GM23338 (cell line): ENCODE data around the gene ELF5.

Source experiments
- CREB1 ChIP-seq: fragments of 250-450 bp; sonication (Bioruptor Pico); IDR thresholded peaks from 2 replicates; pipeline ENCODE4 v1.5.0; 2020; ENCODE audit warnings: low read depth, mild to moderate bottlenecking, moderate library complexity
- EZH2 ChIP-seq: fragments of 200-600 bp; sonication (generic); IDR thresholded peaks from one replicate; pipeline ENCODE4 v1.8.0; 2017; ENCODE audit warnings: antibody characterized with exemption, mild to moderate bottlenecking, low read depth; ENCODE audit not compliant: unreplicated experiment
- EZH2phosphoT487 ChIP-seq: fragments of 200-600 bp; sonication (generic); IDR thresholded peaks from one replicate; pipeline ENCODE4 v1.8.1; 2018; ENCODE audit warnings: antibody characterized with exemption; ENCODE audit not compliant: unreplicated experiment
- JUNB ChIP-seq: IDR thresholded peaks from one replicate; pipeline ENCODE4 v1.6.1; 2016; ENCODE audit warnings: antibody characterized with exemption; ENCODE audit not compliant: unreplicated experiment
- POLR2AphosphoS5 ChIP-seq: IDR thresholded peaks from 2 replicates; pipeline ENCODE4 v1.6.1; 2016; ENCODE audit warnings: antibody characterized with exemption, low read depth
- STAT1 ChIP-seq: IDR thresholded peaks from one replicate; pipeline ENCODE4 v1.6.1; 2016; ENCODE audit warnings: antibody characterized with exemption; ENCODE audit not compliant: unreplicated experiment
- ZNF114 ChIP-seq: fragments of 250-450 bp; sonication (Bioruptor Pico); IDR thresholded peaks from 2 replicates; pipeline ENCODE4 v1.5.0; 2020; ENCODE audit warnings: mild to moderate bottlenecking, moderate library complexity
- TF ChIP-seq, protein P1 (sequence below): IDR thresholded peaks from one replicate; pipeline ENCODE4 v1.6.1; 2018; ENCODE audit warnings: antibody characterized with exemption; ENCODE audit not compliant: unreplicated experiment
- TF ChIP-seq, protein P2 (sequence below), 2 experiments: fragments of 200-600 bp in 1 of 2; sonication (generic) in 1 of 2; conservative IDR thresholded peaks; 2 replicates each; pipeline versions ENCODE4 v1.5.1 to v1.6.1; 2016 to 2017; ENCODE audit warnings: antibody characterized with exemption in 2 of 2, low read depth in 2 of 2, mild to moderate bottlenecking in 2 of 2, moderate library complexity in 1 of 2
- TF ChIP-seq, protein P3 (sequence below): fragments of 250-450 bp; sonication (Bioruptor Pico); IDR thresholded peaks from 2 replicates; pipeline ENCODE4 v1.5.0; 2020; ENCODE audit warnings: mild to moderate bottlenecking, moderate library complexity
- TF ChIP-seq, protein P4 (sequence below): IDR thresholded peaks from 2 replicates; pipeline ENCODE4 v1.6.1; 2016; ENCODE audit warnings: antibody characterized with exemption

DNA sequence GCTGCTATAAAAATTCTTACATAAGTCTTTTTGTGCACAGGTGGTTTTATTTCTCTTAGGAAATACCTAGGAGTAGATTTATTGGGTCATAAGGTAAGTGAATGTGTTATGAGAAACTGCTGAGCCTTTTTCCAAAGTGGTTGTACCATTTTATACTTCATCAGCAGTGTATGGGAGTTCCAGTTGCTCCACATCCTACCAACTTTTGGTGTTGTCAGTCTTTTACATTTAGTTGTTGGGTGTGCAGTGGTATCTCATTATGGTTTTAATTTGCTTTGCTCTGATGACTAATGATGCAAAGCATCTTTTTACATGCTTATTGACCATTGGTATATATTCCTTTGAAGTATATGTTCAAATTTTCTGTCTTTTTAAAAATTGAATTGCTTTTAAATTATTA, 71.8 kb downstream of the ELF5 start:
- TF ChIP-seq, protein P1, sequence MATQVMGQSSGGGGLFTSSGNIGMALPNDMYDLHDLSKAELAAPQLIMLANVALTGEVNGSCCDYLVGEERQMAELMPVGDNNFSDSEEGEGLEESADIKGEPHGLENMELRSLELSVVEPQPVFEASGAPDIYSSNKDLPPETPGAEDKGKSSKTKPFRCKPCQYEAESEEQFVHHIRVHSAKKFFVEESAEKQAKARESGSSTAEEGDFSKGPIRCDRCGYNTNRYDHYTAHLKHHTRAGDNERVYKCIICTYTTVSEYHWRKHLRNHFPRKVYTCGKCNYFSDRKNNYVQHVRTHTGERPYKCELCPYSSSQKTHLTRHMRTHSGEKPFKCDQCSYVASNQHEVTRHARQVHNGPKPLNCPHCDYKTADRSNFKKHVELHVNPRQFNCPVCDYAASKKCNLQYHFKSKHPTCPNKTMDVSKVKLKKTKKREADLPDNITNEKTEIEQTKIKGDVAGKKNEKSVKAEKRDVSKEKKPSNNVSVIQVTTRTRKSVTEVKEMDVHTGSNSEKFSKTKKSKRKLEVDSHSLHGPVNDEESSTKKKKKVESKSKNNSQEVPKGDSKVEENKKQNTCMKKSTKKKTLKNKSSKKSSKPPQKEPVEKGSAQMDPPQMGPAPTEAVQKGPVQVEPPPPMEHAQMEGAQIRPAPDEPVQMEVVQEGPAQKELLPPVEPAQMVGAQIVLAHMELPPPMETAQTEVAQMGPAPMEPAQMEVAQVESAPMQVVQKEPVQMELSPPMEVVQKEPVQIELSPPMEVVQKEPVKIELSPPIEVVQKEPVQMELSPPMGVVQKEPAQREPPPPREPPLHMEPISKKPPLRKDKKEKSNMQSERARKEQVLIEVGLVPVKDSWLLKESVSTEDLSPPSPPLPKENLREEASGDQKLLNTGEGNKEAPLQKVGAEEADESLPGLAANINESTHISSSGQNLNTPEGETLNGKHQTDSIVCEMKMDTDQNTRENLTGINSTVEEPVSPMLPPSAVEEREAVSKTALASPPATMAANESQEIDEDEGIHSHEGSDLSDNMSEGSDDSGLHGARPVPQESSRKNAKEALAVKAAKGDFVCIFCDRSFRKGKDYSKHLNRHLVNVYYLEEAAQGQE = no peak
- TF ChIP-seq POLR2AphosphoS5 (no peak), ZNF114 (no peak), EZH2 (no peak), EZH2phosphoT487 (no peak), CREB1 (CRISPR knock-in tag) (no peak), STAT1 (no peak), JUNB (no peak)
- TF ChIP-seq, protein P2, sequence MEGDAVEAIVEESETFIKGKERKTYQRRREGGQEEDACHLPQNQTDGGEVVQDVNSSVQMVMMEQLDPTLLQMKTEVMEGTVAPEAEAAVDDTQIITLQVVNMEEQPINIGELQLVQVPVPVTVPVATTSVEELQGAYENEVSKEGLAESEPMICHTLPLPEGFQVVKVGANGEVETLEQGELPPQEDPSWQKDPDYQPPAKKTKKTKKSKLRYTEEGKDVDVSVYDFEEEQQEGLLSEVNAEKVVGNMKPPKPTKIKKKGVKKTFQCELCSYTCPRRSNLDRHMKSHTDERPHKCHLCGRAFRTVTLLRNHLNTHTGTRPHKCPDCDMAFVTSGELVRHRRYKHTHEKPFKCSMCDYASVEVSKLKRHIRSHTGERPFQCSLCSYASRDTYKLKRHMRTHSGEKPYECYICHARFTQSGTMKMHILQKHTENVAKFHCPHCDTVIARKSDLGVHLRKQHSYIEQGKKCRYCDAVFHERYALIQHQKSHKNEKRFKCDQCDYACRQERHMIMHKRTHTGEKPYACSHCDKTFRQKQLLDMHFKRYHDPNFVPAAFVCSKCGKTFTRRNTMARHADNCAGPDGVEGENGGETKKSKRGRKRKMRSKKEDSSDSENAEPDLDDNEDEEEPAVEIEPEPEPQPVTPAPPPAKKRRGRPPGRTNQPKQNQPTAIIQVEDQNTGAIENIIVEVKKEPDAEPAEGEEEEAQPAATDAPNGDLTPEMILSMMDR (conservative IDR thresholded peaks at IDR 0.05; ENCODE audit: low read depth in 2 of 2) = no peak
- TF ChIP-seq, protein P3, sequence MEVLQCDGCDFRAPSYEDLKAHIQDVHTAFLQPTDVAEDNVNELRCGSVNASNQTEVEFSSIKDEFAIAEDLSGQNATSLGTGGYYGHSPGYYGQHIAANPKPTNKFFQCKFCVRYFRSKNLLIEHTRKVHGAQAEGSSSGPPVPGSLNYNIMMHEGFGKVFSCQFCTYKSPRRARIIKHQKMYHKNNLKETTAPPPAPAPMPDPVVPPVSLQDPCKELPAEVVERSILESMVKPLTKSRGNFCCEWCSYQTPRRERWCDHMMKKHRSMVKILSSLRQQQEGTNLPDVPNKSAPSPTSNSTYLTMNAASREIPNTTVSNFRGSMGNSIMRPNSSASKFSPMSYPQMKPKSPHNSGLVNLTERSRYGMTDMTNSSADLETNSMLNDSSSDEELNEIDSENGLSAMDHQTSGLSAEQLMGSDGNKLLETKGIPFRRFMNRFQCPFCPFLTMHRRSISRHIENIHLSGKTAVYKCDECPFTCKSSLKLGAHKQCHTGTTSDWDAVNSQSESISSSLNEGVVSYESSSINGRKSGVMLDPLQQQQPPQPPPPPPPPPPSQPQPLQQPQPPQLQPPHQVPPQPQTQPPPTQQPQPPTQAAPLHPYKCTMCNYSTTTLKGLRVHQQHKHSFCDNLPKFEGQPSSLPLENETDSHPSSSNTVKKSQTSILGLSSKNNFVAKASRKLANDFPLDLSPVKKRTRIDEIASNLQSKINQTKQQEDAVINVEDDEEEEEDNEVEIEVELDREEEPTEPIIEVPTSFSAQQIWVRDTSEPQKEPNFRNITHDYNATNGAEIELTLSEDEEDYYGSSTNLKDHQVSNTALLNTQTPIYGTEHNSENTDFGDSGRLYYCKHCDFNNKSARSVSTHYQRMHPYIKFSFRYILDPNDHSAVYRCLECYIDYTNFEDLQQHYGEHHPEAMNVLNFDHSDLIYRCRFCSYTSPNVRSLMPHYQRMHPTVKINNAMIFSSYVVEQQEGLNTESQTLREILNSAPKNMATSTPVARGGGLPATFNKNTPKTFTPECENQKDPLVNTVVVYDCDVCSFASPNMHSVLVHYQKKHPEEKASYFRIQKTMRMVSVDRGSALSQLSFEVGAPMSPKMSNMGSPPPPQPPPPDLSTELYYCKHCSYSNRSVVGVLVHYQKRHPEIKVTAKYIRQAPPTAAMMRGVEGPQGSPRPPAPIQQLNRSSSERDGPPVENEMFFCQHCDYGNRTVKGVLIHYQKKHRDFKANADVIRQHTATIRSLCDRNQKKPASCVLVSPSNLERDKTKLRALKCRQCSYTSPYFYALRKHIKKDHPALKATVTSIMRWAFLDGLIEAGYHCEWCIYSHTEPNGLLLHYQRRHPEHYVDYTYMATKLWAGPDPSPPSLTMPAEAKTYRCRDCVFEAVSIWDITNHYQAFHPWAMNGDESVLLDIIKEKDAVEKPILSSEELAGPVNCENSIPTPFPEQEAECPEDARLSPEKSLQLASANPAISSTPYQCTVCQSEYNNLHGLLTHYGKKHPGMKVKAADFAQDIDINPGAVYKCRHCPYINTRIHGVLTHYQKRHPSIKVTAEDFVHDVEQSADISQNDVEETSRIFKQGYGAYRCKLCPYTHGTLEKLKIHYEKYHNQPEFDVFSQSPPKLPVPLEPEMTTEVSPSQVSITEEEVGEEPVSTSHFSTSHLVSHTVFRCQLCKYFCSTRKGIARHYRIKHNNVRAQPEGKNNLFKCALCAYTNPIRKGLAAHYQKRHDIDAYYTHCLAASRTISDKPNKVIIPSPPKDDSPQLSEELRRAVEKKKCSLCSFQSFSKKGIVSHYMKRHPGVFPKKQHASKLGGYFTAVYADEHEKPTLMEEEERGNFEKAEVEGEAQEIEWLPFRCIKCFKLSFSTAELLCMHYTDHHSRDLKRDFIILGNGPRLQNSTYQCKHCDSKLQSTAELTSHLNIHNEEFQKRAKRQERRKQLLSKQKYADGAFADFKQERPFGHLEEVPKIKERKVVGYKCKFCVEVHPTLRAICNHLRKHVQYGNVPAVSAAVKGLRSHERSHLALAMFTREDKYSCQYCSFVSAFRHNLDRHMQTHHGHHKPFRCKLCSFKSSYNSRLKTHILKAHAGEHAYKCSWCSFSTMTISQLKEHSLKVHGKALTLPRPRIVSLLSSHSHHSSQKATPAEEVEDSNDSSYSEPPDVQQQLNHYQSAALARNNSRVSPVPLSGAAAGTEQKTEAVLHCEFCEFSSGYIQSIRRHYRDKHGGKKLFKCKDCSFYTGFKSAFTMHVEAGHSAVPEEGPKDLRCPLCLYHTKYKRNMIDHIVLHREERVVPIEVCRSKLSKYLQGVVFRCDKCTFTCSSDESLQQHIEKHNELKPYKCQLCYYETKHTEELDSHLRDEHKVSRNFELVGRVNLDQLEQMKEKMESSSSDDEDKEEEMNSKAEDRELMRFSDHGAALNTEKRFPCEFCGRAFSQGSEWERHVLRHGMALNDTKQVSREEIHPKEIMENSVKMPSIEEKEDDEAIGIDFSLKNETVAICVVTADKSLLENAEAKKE (CRISPR knock-in tag) = no peak
- TF ChIP-seq, protein P4, sequence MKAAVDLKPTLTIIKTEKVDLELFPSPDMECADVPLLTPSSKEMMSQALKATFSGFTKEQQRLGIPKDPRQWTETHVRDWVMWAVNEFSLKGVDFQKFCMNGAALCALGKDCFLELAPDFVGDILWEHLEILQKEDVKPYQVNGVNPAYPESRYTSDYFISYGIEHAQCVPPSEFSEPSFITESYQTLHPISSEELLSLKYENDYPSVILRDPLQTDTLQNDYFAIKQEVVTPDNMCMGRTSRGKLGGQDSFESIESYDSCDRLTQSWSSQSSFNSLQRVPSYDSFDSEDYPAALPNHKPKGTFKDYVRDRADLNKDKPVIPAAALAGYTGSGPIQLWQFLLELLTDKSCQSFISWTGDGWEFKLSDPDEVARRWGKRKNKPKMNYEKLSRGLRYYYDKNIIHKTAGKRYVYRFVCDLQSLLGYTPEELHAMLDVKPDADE = no peak
